Measurements from ENCODE around the gene KCNV2. TPM values are rescaled to one million over a fixed set of nuclear protein-coding genes. Genes with fewer than 3 reads are reported as not detected.

The KCNV2 gene
- total and polyA plus RNA-seq, 4 donors, result 0.10 TPM; not detected in 3

- Histone ChIP-seq H3K27me3 (ENCODE audit: control insufficient read depth in 4 of 4, insufficient read depth in 4 of 4, low read length in 3 of 4) (no peaks in the 10 kb centered on the region), H3K27ac (ENCODE audit: low read depth in 1 of 2, low read length in 2 of 2) (no peak overlapping the region), H3K4me1 (ENCODE audit: control insufficient read depth in 4 of 4, insufficient read depth in 4 of 4, low read length in 3 of 4) (no peaks in the 10 kb centered on the region), H3K4me3 (ENCODE audit: low read depth in 1 of 3, low read length in 3 of 3) (no peak overlapping the region), H3K9me3 (ENCODE audit: control insufficient read depth in 4 of 4, low read length in 3 of 4) (no peaks in the 10 kb centered on the region), H3K9ac (ENCODE audit: low read depth in 1 of 2, low read length in 2 of 2) (no peak overlapping the region), H3K36me3 (ENCODE audit: control insufficient read depth in 4 of 4, insufficient read depth in 3 of 4, low read depth in 1 of 4, low read length in 3 of 4) (no peaks in the 10 kb centered on the region)
- DNase-seq (ENCODE audit: low spot score), result no peak
- TF ChIP-seq ATF3 (IDR thresholded peaks at IDR 0.05), result no peak
- TF ChIP-seq SP1 (IDR thresholded peaks at IDR 0.05), result no peak
- WGBS, result 80% methylated on average over 2 of the region's 2 CpGs
Observed at GRCh38 chr9:2709645-2710101, 7.6 kb upstream of the KCNV2 start.

- Histone ChIP-seq H3K27me3 (ENCODE audit: control insufficient read depth in 4 of 4, insufficient read depth in 4 of 4, low read length in 3 of 4) (no peaks in the 10 kb centered on the region), H3K27ac (ENCODE audit: low read depth in 1 of 2, low read length in 2 of 2) (no peak overlapping the region), H3K9ac (ENCODE audit: low read depth in 1 of 2, low read length in 2 of 2) (no peak overlapping the region), H3K9me3 (ENCODE audit: control insufficient read depth in 4 of 4, low read length in 3 of 4) (no peaks in the 10 kb centered on the region), H3K36me3 (ENCODE audit: control insufficient read depth in 4 of 4, insufficient read depth in 3 of 4, low read depth in 1 of 4, low read length in 3 of 4) (no peaks in the 10 kb centered on the region), H3K4me1 (ENCODE audit: control insufficient read depth in 4 of 4, insufficient read depth in 4 of 4, low read length in 3 of 4) (no peaks in the 10 kb centered on the region), H3K4me3 (ENCODE audit: low read depth in 1 of 3, low read length in 3 of 3) (no peak overlapping the region)
- WGBS, result 97% methylated on average over 6 of the region's 6 CpGs
- no peak for DNase-seq (ENCODE audit: low spot score)
- TF ChIP-seq, protein P1, sequence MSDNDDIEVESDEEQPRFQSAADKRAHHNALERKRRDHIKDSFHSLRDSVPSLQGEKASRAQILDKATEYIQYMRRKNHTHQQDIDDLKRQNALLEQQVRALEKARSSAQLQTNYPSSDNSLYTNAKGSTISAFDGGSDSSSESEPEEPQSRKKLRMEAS (IDR thresholded peaks at IDR 0.05), result no peak
- TF ChIP-seq HNF4A (conservative IDR thresholded peaks at IDR 0.05), result no peak
- TF ChIP-seq FOXA2 (IDR thresholded peaks at IDR 0.05), result no peak
- no peak for TF ChIP-seq RXRA (IDR thresholded peaks at IDR 0.05)
- TF ChIP-seq YY1 (IDR thresholded peaks at IDR 0.05), result no peak
- TF ChIP-seq, protein P2, sequence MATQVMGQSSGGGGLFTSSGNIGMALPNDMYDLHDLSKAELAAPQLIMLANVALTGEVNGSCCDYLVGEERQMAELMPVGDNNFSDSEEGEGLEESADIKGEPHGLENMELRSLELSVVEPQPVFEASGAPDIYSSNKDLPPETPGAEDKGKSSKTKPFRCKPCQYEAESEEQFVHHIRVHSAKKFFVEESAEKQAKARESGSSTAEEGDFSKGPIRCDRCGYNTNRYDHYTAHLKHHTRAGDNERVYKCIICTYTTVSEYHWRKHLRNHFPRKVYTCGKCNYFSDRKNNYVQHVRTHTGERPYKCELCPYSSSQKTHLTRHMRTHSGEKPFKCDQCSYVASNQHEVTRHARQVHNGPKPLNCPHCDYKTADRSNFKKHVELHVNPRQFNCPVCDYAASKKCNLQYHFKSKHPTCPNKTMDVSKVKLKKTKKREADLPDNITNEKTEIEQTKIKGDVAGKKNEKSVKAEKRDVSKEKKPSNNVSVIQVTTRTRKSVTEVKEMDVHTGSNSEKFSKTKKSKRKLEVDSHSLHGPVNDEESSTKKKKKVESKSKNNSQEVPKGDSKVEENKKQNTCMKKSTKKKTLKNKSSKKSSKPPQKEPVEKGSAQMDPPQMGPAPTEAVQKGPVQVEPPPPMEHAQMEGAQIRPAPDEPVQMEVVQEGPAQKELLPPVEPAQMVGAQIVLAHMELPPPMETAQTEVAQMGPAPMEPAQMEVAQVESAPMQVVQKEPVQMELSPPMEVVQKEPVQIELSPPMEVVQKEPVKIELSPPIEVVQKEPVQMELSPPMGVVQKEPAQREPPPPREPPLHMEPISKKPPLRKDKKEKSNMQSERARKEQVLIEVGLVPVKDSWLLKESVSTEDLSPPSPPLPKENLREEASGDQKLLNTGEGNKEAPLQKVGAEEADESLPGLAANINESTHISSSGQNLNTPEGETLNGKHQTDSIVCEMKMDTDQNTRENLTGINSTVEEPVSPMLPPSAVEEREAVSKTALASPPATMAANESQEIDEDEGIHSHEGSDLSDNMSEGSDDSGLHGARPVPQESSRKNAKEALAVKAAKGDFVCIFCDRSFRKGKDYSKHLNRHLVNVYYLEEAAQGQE (IDR thresholded peaks at IDR 0.05), result no peak
- TF ChIP-seq RAD21 (IDR thresholded peaks at IDR 0.05), result no peak
- no peak for TF ChIP-seq TAF1 (conservative IDR thresholded peaks at IDR 0.05)
- TF ChIP-seq EGR1 (IDR thresholded peaks at IDR 0.05; ENCODE audit: low read depth in 2 of 2), result no peak
- TF ChIP-seq ZBTB33 (IDR thresholded peaks at IDR 0.05), result no peak
- no peak for TF ChIP-seq FOXA1 (IDR thresholded peaks at IDR 0.05)
- no peak for TF ChIP-seq NR2F2 (IDR thresholded peaks at IDR 0.05)
- no peak for TF ChIP-seq SP1 (IDR thresholded peaks at IDR 0.05)
- no peak for TF ChIP-seq JUND (IDR thresholded peaks at IDR 0.05)
- TF ChIP-seq GABPA (IDR thresholded peaks at IDR 0.05 in 1 of 2, conservative IDR thresholded peaks at IDR 0.05 in 1 of 2), result no peak
- no peak for TF ChIP-seq HNF4G (IDR thresholded peaks at IDR 0.05)
- TF ChIP-seq, protein P3, sequence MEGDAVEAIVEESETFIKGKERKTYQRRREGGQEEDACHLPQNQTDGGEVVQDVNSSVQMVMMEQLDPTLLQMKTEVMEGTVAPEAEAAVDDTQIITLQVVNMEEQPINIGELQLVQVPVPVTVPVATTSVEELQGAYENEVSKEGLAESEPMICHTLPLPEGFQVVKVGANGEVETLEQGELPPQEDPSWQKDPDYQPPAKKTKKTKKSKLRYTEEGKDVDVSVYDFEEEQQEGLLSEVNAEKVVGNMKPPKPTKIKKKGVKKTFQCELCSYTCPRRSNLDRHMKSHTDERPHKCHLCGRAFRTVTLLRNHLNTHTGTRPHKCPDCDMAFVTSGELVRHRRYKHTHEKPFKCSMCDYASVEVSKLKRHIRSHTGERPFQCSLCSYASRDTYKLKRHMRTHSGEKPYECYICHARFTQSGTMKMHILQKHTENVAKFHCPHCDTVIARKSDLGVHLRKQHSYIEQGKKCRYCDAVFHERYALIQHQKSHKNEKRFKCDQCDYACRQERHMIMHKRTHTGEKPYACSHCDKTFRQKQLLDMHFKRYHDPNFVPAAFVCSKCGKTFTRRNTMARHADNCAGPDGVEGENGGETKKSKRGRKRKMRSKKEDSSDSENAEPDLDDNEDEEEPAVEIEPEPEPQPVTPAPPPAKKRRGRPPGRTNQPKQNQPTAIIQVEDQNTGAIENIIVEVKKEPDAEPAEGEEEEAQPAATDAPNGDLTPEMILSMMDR (IDR thresholded peaks at IDR 0.05; ENCODE audit: low read depth, low read length, missing input control), result no peak
Observed at GRCh38 chr9:2711716-2712115, 5.6 kb upstream of the KCNV2 start.

Measured in liver (tissue), 9 donors.